Activated gamma-delta T cell treated with Interleukin-2 at 50 U/mL for 16 hours (primary cell): ENCODE data around the gene HPCA.

Experiments
- DNase-seq: peaks from one replicate; pipeline ENCODE4 v3.0.0-alpha.2; 2020

HPCA gene

GRCh38 chr1:32886004-32886827 lies at the start of gene HPCA:
Gene HPCA, plus strand, starts transcription at chr1:32886491. Its CDS starts 2,408 bp downstream, at chr1:32888899.
- DNase-seq, result no peak

GRCh38 chr1:32848354-32849063 lies 37.8 kb upstream of the HPCA start:
- DNase-seq, result no peak

- DNase-seq, result no peak
Measured at GRCh38 chr1:32855861-32856617, 30.3 kb upstream of the HPCA start.

GRCh38 chr1:32858136-32858535 lies 28.2 kb upstream of the HPCA start:
- no peak for DNase-seq

GRCh38 chr1:32858791-32859190 lies 27.5 kb upstream of the HPCA start:
- DNase-seq, result no peak

GRCh38 chr1:32859915-32860314 lies 26.4 kb upstream of the HPCA start:
- no peak for DNase-seq

- DNase-seq, result no peak
Measured at GRCh38 chr1:32860566-32860965, 25.7 kb upstream of the HPCA start.

GRCh38 chr1:32861904-32862695 lies 24.2 kb upstream of the HPCA start:
- no peak for DNase-seq

GRCh38 chr1:32863218-32863880 lies 22.9 kb upstream of the HPCA start:
- DNase-seq, result no peak

GRCh38 chr1:32863881-32864245 lies 22.4 kb upstream of the HPCA start:
- DNase-seq, result no peak

GRCh38 chr1:32864375-32865019 lies 21.8 kb upstream of the HPCA start:
- no peak for DNase-seq

- DNase-seq, result no peak
Measured at GRCh38 chr1:32865639-32866405, 20.5 kb upstream of the HPCA start.

- DNase-seq, result no peak
Measured at GRCh38 chr1:32867151-32867550, 19.1 kb upstream of the HPCA start.

GRCh38 chr1:32867671-32868070 lies 18.6 kb upstream of the HPCA start:
- DNase-seq, result no peak

GRCh38 chr1:32868085-32868484 lies 18.2 kb upstream of the HPCA start:
- DNase-seq, result no peak

GRCh38 chr1:32868806-32869455 lies 17.4 kb upstream of the HPCA start:
- DNase-seq, result no peak

GRCh38 chr1:32869923-32870614 lies 16.2 kb upstream of the HPCA start:
- no peak for DNase-seq

GRCh38 chr1:32870615-32871363 lies 15.5 kb upstream of the HPCA start, which contains the start of gene FNDC5:
Gene FNDC5, minus strand, starts transcription at chr1:32870912.
- no peak for DNase-seq
